KMS-11 (cell line): Measurements from ENCODE around the gene GTF2B.
"Not testable (repeated sequence)": the region's sequence is repeated elsewhere in the genome, so short reads cannot be mapped to it uniquely, and the experiment has no call there.

ENCODE experiments used
- H2AFZ ChIP-seq: fragments of 200-600 bp; sonication (generic); 2 replicates; pipeline ENCODE4 v1.6.1; 2016; ENCODE audit warnings: antibody characterized with exemption, mixed run types, low read depth
- H3K27ac ChIP-seq: fragments of 200-600 bp; sonication (generic); 2 replicates; pipeline ENCODE4 v1.6.1; 2016; ENCODE audit warnings: mild to moderate bottlenecking, mixed run types
- H3K27me3 ChIP-seq: fragments of 200-600 bp; sonication (generic); 2 replicates; pipeline ENCODE4 v1.6.1; 2017; ENCODE audit warnings: mild to moderate bottlenecking, low read depth, mixed run types, moderate library complexity; ENCODE audit not compliant: insufficient read depth
- H3K36me3 ChIP-seq: fragments of 200-600 bp; sonication (generic); 2 replicates; pipeline ENCODE4 v1.6.1; 2017; ENCODE audit warnings: mild to moderate bottlenecking, mixed run types; ENCODE audit not compliant: insufficient read depth
- H3K4me1 ChIP-seq: fragments of 200-600 bp; sonication (generic); 2 replicates; pipeline ENCODE4 v1.6.1; 2016; ENCODE audit warnings: mild to moderate bottlenecking, low read depth, mixed run types; ENCODE audit not compliant: poor library complexity, severe bottlenecking
- H3K4me2 ChIP-seq: fragments of 200-600 bp; sonication (generic); 2 replicates; pipeline ENCODE4 v1.7.0; 2016; ENCODE audit warnings: mild to moderate bottlenecking, mixed run types
- H3K4me3 ChIP-seq: fragments of 200-600 bp; sonication (generic); IDR thresholded peaks from 2 replicates; pipeline ENCODE4 v1.6.1; 2017; ENCODE audit warnings: low read depth, low read length, mixed read lengths; ENCODE audit not compliant: insufficient read depth
- H3K79me2 ChIP-seq: fragments of 200-600 bp; sonication (generic); 2 replicates; pipeline ENCODE4 v1.6.1; 2016; ENCODE audit warnings: low read depth, mixed run types; ENCODE audit not compliant: insufficient read depth
- H3K9ac ChIP-seq: fragments of 200-600 bp; sonication (generic); 2 replicates; pipeline ENCODE4 v1.6.1; 2016; ENCODE audit warnings: mild to moderate bottlenecking, mixed run types
- H4K20me1 ChIP-seq: fragments of 200-600 bp; sonication (generic); 2 replicates; pipeline ENCODE4 v1.6.1; 2016; ENCODE audit warnings: mild to moderate bottlenecking, mixed run types; ENCODE audit not compliant: insufficient read depth
- TF ChIP-seq, protein P1 (sequence below): fragments of 200-600 bp; sonication (generic); conservative IDR thresholded peaks from 2 replicates; pipeline ENCODE4 v1.6.1; 2017; ENCODE audit warnings: low read depth, mild to moderate bottlenecking, antibody characterized with exemption, low read length, moderate library complexity, mixed read lengths

The GTF2B gene, protein sequence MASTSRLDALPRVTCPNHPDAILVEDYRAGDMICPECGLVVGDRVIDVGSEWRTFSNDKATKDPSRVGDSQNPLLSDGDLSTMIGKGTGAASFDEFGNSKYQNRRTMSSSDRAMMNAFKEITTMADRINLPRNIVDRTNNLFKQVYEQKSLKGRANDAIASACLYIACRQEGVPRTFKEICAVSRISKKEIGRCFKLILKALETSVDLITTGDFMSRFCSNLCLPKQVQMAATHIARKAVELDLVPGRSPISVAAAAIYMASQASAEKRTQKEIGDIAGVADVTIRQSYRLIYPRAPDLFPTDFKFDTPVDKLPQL

DNA sequence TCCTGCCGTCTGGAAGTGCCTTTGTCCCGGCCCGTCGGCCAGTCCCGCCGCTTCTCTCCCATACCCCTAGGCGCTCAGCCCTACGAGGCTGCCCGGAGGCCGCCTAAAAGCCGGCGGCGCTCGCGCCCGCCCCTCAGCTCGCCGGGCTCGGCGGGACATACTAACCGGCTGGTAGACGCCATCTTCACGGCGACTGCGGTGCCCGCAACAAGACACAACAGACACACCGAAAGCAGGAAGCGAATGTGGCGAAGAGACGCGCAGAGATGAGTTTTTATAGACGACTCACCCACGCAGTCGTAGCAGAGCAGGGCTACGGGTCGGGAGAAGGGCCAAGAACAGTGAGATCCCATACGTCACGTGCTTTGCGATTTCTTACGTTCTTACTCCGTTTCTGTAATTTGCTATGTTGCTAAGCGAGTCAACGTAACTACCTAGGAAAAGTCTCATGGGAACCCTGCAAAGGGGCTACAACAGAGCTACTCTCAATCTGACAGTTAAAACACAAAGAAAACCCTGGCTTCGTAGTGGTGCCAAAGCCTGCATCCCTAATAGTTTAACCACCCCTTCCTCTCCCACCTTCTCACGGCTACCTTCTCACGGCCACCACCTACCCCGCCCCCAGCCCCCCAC is at the start of gene GTF2B:
Gene GTF2B (minus strand): TSS at position 250 of the 633 bp plus-strand sequence. CDS start 68 bp downstream, at position 182.
- Histone ChIP-seq H4K20me1 (no peaks in the 10 kb centered on the region), H3K79me2 (peaks cover 35% of the 10 kb centered on the region), H3K4me2 (peak within 1 kb of the TSS; percentile 60), H3K36me3 (no peaks in the 10 kb centered on the region), H3K27ac (peak within 1 kb of the TSS; percentile 71), H3K4me3 (no peak within 1 kb of the TSS), H2AFZ (peak within 1 kb of the TSS; percentile 69; the same call in 1 of the 2 replicates), H3K4me1 (peaks cover 17% of the 10 kb centered on the region), H3K9ac (peak within 1 kb of the TSS; percentile 73; the same call in 1 of the 2 replicates), H3K27me3 (no peaks in the 10 kb centered on the region)
- TF ChIP-seq, protein P1, sequence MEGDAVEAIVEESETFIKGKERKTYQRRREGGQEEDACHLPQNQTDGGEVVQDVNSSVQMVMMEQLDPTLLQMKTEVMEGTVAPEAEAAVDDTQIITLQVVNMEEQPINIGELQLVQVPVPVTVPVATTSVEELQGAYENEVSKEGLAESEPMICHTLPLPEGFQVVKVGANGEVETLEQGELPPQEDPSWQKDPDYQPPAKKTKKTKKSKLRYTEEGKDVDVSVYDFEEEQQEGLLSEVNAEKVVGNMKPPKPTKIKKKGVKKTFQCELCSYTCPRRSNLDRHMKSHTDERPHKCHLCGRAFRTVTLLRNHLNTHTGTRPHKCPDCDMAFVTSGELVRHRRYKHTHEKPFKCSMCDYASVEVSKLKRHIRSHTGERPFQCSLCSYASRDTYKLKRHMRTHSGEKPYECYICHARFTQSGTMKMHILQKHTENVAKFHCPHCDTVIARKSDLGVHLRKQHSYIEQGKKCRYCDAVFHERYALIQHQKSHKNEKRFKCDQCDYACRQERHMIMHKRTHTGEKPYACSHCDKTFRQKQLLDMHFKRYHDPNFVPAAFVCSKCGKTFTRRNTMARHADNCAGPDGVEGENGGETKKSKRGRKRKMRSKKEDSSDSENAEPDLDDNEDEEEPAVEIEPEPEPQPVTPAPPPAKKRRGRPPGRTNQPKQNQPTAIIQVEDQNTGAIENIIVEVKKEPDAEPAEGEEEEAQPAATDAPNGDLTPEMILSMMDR = no peak

DNA sequence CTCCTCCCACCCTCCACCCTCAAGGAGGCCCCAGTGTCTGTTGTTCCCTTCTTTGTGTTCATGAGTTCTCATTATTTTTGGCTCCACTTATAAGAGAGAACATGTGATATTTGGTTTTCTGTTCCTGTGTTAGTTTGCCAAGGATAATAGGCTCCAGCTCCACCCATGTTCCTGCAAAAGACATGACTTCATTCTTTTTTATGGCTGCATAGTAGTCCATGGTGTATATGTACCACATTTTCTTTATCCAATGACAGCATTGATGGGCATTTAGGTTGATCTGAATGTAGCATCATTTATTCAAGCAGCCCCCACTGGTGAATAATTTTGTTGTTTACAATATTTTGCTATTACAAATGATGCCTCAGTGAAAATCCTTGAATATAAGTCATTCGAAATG is 47.2 kb upstream of the GTF2B start:
- H3K79me2 ChIP-seq, H3K4me3 ChIP-seq, H3K9ac ChIP-seq, H3K27ac ChIP-seq, H4K20me1 ChIP-seq, H3K27me3 ChIP-seq, H3K4me1 ChIP-seq, H2AFZ ChIP-seq, H3K4me2 ChIP-seq, H3K36me3 ChIP-seq: not testable (repeated sequence)

DNA sequence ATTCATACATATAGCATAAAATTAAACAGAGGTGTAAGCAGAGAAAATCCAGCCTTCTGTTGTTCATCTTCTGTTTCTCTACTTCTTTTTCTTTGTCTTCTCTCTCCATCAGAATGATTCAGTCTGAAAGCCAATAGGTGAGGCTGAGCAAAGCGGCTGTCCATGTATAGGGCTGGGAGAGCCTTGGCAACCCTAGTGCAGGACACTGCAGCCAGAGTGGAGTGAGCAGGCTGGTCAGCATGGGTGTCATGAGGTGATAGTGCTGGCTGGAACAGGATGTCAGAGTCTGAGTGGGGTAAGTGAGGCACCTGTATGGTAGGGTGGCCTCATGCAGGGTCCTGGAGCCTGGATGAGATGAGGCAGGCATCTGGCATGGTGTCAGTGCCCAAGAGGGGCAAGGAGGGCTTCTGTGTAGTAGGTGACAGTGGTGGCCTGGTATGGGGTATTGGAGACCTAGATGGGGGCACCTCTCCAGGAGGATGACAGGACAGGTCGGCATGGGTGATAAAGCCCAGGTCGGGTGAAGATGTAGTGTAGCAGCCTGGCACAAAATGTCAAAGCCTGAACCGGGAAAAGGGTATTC is 45.5 kb upstream of the GTF2B start:
- Histone ChIP-seq H3K27me3 (no peaks in the 10 kb centered on the region), H4K20me1 (no peaks in the 10 kb centered on the region), H3K27ac (no peak overlapping the region), H3K4me3 (no peak overlapping the region), H3K79me2 (no peaks in the 10 kb centered on the region), H3K36me3 (no peaks in the 10 kb centered on the region), H3K9ac (no peak overlapping the region), H2AFZ (no peak overlapping the region), H3K4me2 (no peak overlapping the region), H3K4me1 (no peaks in the 10 kb centered on the region)
- TF ChIP-seq, protein P1 = no peak

DNA sequence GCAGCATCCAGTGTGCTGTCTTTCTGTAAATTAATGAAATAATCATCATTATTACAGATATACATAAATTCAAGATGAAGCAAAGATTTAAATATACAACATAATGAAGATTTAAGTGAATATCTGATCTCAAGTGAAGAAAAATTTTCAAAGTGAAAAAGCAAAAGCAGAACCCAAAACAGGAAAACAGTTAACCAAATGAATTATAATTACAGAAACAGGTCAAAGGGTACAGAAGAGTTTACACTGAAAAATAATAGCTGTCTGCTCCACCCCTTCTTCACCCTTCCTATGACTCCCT is 44.8 kb upstream of the GTF2B start:
- no peaks in the 10 kb centered on the region for H3K36me3 ChIP-seq
- H3K4me2 ChIP-seq = no peak overlapping the region
- TF ChIP-seq, protein P1 = no peak; the same call in none of the 2 replicates

More for the DNA sequence above, 44.8 kb upstream of the GTF2B start:
- H3K4me3 ChIP-seq = no peak overlapping the region
- no peak overlapping the region for H3K27ac ChIP-seq
- H3K4me1 ChIP-seq = no peaks in the 10 kb centered on the region
- no peaks in the 10 kb centered on the region for H3K79me2 ChIP-seq
- no peak overlapping the region for H2AFZ ChIP-seq
- H3K9ac ChIP-seq = no peak overlapping the region
- H4K20me1 ChIP-seq = no peaks in the 10 kb centered on the region
- no peaks in the 10 kb centered on the region for H3K27me3 ChIP-seq
